Measurements from ENCODE around the gene HMCES.

HMCES gene

GRCh38 chr3:129349791-129350190 is 71.1 kb downstream of the HMCES start:
- TF ChIP-seq, protein P1, sequence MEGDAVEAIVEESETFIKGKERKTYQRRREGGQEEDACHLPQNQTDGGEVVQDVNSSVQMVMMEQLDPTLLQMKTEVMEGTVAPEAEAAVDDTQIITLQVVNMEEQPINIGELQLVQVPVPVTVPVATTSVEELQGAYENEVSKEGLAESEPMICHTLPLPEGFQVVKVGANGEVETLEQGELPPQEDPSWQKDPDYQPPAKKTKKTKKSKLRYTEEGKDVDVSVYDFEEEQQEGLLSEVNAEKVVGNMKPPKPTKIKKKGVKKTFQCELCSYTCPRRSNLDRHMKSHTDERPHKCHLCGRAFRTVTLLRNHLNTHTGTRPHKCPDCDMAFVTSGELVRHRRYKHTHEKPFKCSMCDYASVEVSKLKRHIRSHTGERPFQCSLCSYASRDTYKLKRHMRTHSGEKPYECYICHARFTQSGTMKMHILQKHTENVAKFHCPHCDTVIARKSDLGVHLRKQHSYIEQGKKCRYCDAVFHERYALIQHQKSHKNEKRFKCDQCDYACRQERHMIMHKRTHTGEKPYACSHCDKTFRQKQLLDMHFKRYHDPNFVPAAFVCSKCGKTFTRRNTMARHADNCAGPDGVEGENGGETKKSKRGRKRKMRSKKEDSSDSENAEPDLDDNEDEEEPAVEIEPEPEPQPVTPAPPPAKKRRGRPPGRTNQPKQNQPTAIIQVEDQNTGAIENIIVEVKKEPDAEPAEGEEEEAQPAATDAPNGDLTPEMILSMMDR (IDR thresholded peaks at IDR 0.05; ENCODE audit: insufficient read depth, missing control alignments): no peak
- DNase-seq (ENCODE audit: insufficient read length, low spot score): no peak
- FAIRE-seq: no peak

DNA sequence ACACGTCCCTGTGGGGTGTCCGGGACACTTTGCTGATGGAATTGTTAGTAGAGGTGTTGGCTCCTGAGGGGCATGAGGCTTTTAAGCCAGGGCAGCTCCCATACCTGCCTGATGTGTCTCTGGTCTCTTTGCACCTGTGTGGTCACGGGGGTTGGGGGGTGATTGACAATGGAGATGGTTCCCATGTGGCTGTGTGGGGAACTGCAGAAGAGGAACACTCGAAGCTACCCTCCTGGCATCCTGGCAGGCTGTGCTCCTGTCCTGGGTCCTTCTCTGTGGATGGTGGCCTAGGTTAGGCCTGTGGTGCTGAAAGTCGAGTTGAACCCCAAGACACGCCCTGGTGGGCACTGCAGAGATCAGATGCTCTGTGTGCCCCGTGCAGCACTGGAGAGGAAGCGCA is 73.4 kb downstream of the HMCES start:
- TF ChIP-seq, protein P1 (IDR thresholded peaks at IDR 0.05; ENCODE audit: insufficient read depth, missing control alignments): no peak
- no peak for FAIRE-seq

DNA sequence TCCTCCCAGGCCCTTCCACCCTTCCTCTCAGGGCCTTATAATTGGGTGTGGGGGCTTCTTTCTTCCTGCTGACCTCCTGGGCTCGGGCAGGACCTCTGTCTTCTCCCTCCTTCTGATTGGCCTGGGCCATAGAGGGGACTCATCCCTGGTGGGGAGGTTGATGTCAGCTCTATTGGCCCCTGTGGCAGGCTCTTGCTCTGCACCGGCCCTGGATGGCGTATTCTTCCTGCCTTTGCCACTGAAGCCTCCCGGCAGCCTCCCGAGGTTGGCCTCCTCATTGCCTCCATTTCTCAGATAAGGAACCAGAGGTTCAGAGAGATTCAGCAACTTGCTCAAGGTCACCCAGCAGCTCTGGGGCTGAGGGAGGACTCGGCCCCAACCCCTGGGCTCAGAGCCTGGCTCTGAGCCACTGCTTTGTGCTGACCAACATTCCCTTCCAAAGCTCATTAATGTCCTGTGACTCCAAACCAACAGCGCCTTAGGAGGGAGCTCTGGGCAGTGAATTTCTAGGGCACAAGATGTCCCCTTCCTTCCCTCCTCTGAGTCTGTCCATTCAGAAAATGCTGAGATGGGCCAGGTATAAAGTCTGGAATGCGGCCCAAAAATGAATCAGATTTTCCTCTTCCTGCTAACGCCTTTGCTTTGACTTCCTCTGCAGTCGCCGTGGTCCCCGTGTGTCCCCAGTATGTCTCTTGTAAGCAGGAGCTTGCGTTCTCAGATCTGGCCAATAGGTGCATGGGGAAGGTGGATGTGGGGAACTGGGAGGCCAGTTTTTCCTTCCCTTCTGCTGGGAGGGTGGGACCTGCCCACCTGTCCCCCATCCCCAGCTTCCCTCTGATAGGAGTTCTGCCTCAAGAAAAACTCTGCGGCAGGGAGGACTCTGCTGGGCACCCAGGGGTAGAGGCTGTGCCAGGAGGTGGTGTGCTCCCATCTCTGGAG is 74.2 kb downstream of the HMCES start:
- no peak for FAIRE-seq
- TF ChIP-seq, protein P1 (IDR thresholded peaks at IDR 0.05; ENCODE audit: insufficient read depth, missing control alignments): no peak

More for the DNA sequence above, 73.4 kb downstream of the HMCES start:
- no peak for DNase-seq (ENCODE audit: insufficient read length, low spot score)

GRCh38 chr3:129353589-129353941 is 74.9 kb downstream of the HMCES start:
- FAIRE-seq: no peak
- TF ChIP-seq, protein P1 (IDR thresholded peaks at IDR 0.05; ENCODE audit: insufficient read depth, missing control alignments): no peak
- DNase-seq (ENCODE audit: insufficient read length, low spot score): no peak

More for the DNA sequence above, 74.2 kb downstream of the HMCES start:
- DNase-seq (ENCODE audit: insufficient read length, low spot score): no peak
